Mucosa of rectum (tissue), 2 donors: Measurements from ENCODE around the gene FMO5.

Experiments
- H3K27ac ChIP-seq, 2 donors: one replicate each; pipeline ENCODE4 v1.7.0; 2013; ENCODE audit warnings: inconsistent platforms in 2 of 2, low read depth in 2 of 2, low read length in 2 of 2
- H3K27me3 ChIP-seq, 2 donors: one replicate each; pipeline ENCODE4 v1.7.0; 2013; ENCODE audit warnings: low read length in 2 of 2; ENCODE audit not compliant: control insufficient read depth in 2 of 2, insufficient read depth in 2 of 2
- H3K36me3 ChIP-seq, 2 donors: one replicate each; pipeline ENCODE4 v1.7.0; 2013; ENCODE audit warnings: low read length in 2 of 2; ENCODE audit not compliant: control insufficient read depth in 2 of 2, insufficient read depth in 2 of 2
- H3K4me1 ChIP-seq, 2 donors: one replicate each; pipeline ENCODE4 v1.7.0; 2013; ENCODE audit warnings: low read length in 2 of 2, mild to moderate bottlenecking in 1 of 2; ENCODE audit not compliant: control insufficient read depth in 2 of 2, insufficient read depth in 2 of 2
- H3K4me3 ChIP-seq, 2 donors: one replicate each; pipeline ENCODE4 v1.7.0; 2013; ENCODE audit warnings: low read length in 2 of 2
- H3K9ac ChIP-seq, 2 donors: one replicate each; pipeline ENCODE4 v1.7.0; 2013; ENCODE audit warnings: low read length in 2 of 2, low read depth in 1 of 2, mild to moderate bottlenecking in 1 of 2
- H3K9me3 ChIP-seq, 2 donors: one replicate each; pipeline ENCODE4 v1.7.0; 2013; ENCODE audit warnings: low read length in 2 of 2; ENCODE audit not compliant: control insufficient read depth in 2 of 2
- donor health status: healthy.
- donor health status: Normal muscosa, but diverticular disease.

The FMO5 gene

GRCh38 chr1:147223740-147224615 lies 1.2 kb downstream of the FMO5 start:
- Histone ChIP-seq H3K4me1 (peaks cover 4 to 5% of the 10 kb centered on the region in 2 donors), H3K36me3 (peaks cover 0 to 4% of the 10 kb centered on the region in 2 donors), H3K9ac (peak overlapping the region in 1 of 2 donors; percentile 86), H3K27me3 (no peaks in the 10 kb centered on the region), H3K4me3 (peak overlapping the region; percentile 56 to 58), H3K9me3 (no peaks in the 10 kb centered on the region), H3K27ac (no peak overlapping the region)

- Histone ChIP-seq H3K4me3 (no peak overlapping the region), H3K9ac (no peak overlapping the region), H3K9me3 (no peaks in the 10 kb centered on the region), H3K27me3 (no peaks in the 10 kb centered on the region), H3K36me3 (peaks cover 0 to 5% of the 10 kb centered on the region in 2 donors), H3K27ac (no peak overlapping the region), H3K4me1 (peaks cover 6 to 18% of the 10 kb centered on the region in 2 donors)
Observed at GRCh38 chr1:147218606-147219005, 6.5 kb downstream of the FMO5 start.

- H3K9ac ChIP-seq, result no peak overlapping the region
- H3K27ac ChIP-seq, result no peak overlapping the region
- H3K27me3 ChIP-seq, result no peaks in the 10 kb centered on the region
- no peak overlapping the region for H3K4me3 ChIP-seq
- peaks cover 6 to 16% of the 10 kb centered on the region in 2 donors for H3K4me1 ChIP-seq
- no peaks in the 10 kb centered on the region for H3K9me3 ChIP-seq
- H3K36me3 ChIP-seq, result peaks cover 6 to 12% of the 10 kb centered on the region in 2 donors
Observed at GRCh38 chr1:147217141-147217540, 8.0 kb downstream of the FMO5 start.

- Histone ChIP-seq H3K27me3 (no peaks in the 10 kb centered on the region), H3K4me1 (peaks cover 6 to 16% of the 10 kb centered on the region in 2 donors), H3K36me3 (peaks cover 12% of the 10 kb centered on the region in 2 donors), H3K9me3 (no peaks in the 10 kb centered on the region), H3K4me3 (no peak overlapping the region), H3K27ac (no peak overlapping the region), H3K9ac (no peak overlapping the region)
Observed at GRCh38 chr1:147216124-147216523, 9.0 kb downstream of the FMO5 start.

GRCh38 chr1:147215540-147215916 lies 9.6 kb downstream of the FMO5 start:
- Histone ChIP-seq H3K9ac (no peak overlapping the region), H3K27me3 (no peaks in the 10 kb centered on the region), H3K4me1 (peaks cover 6 to 16% of the 10 kb centered on the region in 2 donors), H3K27ac (peak overlapping the region in 1 of 2 donors; percentile 27), H3K9me3 (no peaks in the 10 kb centered on the region), H3K36me3 (peaks cover 12% of the 10 kb centered on the region in 2 donors), H3K4me3 (no peak overlapping the region)

- H3K9ac ChIP-seq, result no peak overlapping the region
- peaks cover 6 to 16% of the 10 kb centered on the region in 2 donors for H3K4me1 ChIP-seq
- peak overlapping the region in 1 of 2 donors; percentile 27 for H3K27ac ChIP-seq
- no peaks in the 10 kb centered on the region for H3K9me3 ChIP-seq
- H3K36me3 ChIP-seq, result peaks cover 12 to 13% of the 10 kb centered on the region in 2 donors
- no peaks in the 10 kb centered on the region for H3K27me3 ChIP-seq
- no peak overlapping the region for H3K4me3 ChIP-seq
Observed at GRCh38 chr1:147214842-147215539, 10.1 kb downstream of the FMO5 start.

- Histone ChIP-seq H3K27ac (no peak overlapping the region), H3K9ac (no peak overlapping the region), H3K27me3 (no peaks in the 10 kb centered on the region), H3K9me3 (no peaks in the 10 kb centered on the region), H3K4me1 (peaks cover 6 to 16% of the 10 kb centered on the region in 2 donors), H3K36me3 (peaks cover 14 to 16% of the 10 kb centered on the region in 2 donors), H3K4me3 (no peak overlapping the region)
Observed at GRCh38 chr1:147214325-147214724, 10.8 kb downstream of the FMO5 start.

- Histone ChIP-seq H3K36me3 (peaks cover 14 to 20% of the 10 kb centered on the region in 2 donors), H3K27me3 (no peaks in the 10 kb centered on the region), H3K27ac (no peak overlapping the region), H3K9ac (no peak overlapping the region), H3K9me3 (no peaks in the 10 kb centered on the region), H3K4me1 (peaks cover 6 to 16% of the 10 kb centered on the region in 2 donors), H3K4me3 (no peak overlapping the region)
Observed at GRCh38 chr1:147213271-147213670, 11.9 kb downstream of the FMO5 start.

GRCh38 chr1:147211577-147211976 lies 13.6 kb downstream of the FMO5 start:
- Histone ChIP-seq H3K4me3 (no peak overlapping the region), H3K9ac (no peak overlapping the region), H3K9me3 (no peaks in the 10 kb centered on the region), H3K4me1 (peaks cover 6 to 15% of the 10 kb centered on the region in 2 donors), H3K36me3 (peaks cover 19 to 27% of the 10 kb centered on the region in 2 donors), H3K27ac (no peak overlapping the region), H3K27me3 (no peaks in the 10 kb centered on the region)

GRCh38 chr1:147210987-147211386 lies 14.2 kb downstream of the FMO5 start:
- Histone ChIP-seq H3K36me3 (peaks cover 19 to 27% of the 10 kb centered on the region in 2 donors), H3K4me1 (peaks cover under 1 to 11% of the 10 kb centered on the region in 2 donors)

More at GRCh38 chr1:147210987-147211386, 14.2 kb downstream of the FMO5 start:
- Histone ChIP-seq H3K27me3 (no peaks in the 10 kb centered on the region), H3K4me3 (no peak overlapping the region), H3K27ac (no peak overlapping the region), H3K9ac (no peak overlapping the region), H3K9me3 (no peaks in the 10 kb centered on the region)
